GM19438 (cell line): Measurements from ENCODE around the gene OTOG.

Experiments used
- ATAC-seq: cut with Tn5 transposase; IDR thresholded peaks from one replicate; pipeline ENCODE4 v1.9.1; 2021; ENCODE audit warnings: low read depth; ENCODE audit not compliant: unreplicated experiment

Gene OTOG

GRCh38 chr11:17516551-17517150 is 30.4 kb upstream of the OTOG start:
- no peak for ATAC-seq

- ATAC-seq, result no peak
These were observed 29.9 kb upstream of the OTOG start for GRCh38 chr11:17517186-17517585.

- ATAC-seq, result no peak
These were observed 28.7 kb upstream of the OTOG start for GRCh38 chr11:17518366-17518765.

- no peak for ATAC-seq
These were observed 27.8 kb upstream of the OTOG start for GRCh38 chr11:17519061-17519885.

- ATAC-seq, result no peak
These were observed 25.8 kb upstream of the OTOG start for GRCh38 chr11:17521106-17521900.

- ATAC-seq, result no peak
These were observed 24.4 kb upstream of the OTOG start for GRCh38 chr11:17522655-17523054.

GRCh38 chr11:17524221-17524620 is 22.8 kb upstream of the OTOG start:
- ATAC-seq, result no peak

- ATAC-seq, result no peak
These were observed 21.5 kb upstream of the OTOG start for GRCh38 chr11:17525570-17525969.

- no peak for ATAC-seq
These were observed 20.7 kb upstream of the OTOG start for GRCh38 chr11:17526326-17526725.

GRCh38 chr11:17526931-17527627 is 20.0 kb upstream of the OTOG start:
- no peak for ATAC-seq

GRCh38 chr11:17527628-17527995 is 19.4 kb upstream of the OTOG start:
- ATAC-seq, result no peak

GRCh38 chr11:17528181-17528691 is 18.8 kb upstream of the OTOG start:
- ATAC-seq, result peak; percentile 84

- ATAC-seq, result no peak
These were observed 17.9 kb upstream of the OTOG start for GRCh38 chr11:17528906-17529843.

GRCh38 chr11:17529844-17530185 is 17.2 kb upstream of the OTOG start:
- ATAC-seq, result no peak

GRCh38 chr11:17531071-17531600 is 15.9 kb upstream of the OTOG start:
- no peak for ATAC-seq

GRCh38 chr11:17531636-17532113 is 15.4 kb upstream of the OTOG start:
- ATAC-seq, result no peak

GRCh38 chr11:17532784-17533183 is 14.3 kb upstream of the OTOG start:
- ATAC-seq, result no peak

GRCh38 chr11:17533341-17533740 is 13.7 kb upstream of the OTOG start:
- ATAC-seq, result no peak

- no peak for ATAC-seq
These were observed 13.2 kb upstream of the OTOG start for GRCh38 chr11:17533778-17534415.
